ENCODE measurements around the gene ZRSR2.

DNA sequence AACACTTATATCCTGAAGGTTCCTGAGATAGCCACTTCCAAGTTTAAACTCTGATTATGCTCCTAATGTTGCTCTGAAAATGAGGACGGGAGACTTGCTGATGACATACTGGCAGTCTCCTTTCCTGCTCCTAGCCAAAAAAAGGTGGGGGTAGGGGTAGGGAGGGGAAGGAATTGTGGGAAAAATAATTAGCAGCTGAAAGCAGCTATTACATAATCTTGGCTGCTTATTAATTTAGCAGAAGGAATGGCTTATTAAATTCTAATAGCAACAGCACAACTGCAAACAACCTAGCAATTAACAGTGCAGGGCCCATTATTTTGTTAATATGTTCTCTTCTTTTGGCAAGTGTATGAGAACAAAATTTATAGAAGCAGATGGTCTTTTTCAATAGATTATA, 66.4 kb downstream of the ZRSR2 start:
- no peak for TF ChIP-seq POLR2A (IDR thresholded peaks at IDR 0.05)
- TF ChIP-seq, protein P1, sequence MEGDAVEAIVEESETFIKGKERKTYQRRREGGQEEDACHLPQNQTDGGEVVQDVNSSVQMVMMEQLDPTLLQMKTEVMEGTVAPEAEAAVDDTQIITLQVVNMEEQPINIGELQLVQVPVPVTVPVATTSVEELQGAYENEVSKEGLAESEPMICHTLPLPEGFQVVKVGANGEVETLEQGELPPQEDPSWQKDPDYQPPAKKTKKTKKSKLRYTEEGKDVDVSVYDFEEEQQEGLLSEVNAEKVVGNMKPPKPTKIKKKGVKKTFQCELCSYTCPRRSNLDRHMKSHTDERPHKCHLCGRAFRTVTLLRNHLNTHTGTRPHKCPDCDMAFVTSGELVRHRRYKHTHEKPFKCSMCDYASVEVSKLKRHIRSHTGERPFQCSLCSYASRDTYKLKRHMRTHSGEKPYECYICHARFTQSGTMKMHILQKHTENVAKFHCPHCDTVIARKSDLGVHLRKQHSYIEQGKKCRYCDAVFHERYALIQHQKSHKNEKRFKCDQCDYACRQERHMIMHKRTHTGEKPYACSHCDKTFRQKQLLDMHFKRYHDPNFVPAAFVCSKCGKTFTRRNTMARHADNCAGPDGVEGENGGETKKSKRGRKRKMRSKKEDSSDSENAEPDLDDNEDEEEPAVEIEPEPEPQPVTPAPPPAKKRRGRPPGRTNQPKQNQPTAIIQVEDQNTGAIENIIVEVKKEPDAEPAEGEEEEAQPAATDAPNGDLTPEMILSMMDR (IDR thresholded peaks at IDR 0.05): no peak

Measured in prostate gland (tissue), 2 donors.